Spinal cord (tissue), 10 donors: ENCODE measurements around the gene CEP112. TPM values are rescaled to one million over a fixed set of nuclear protein-coding genes. Genes with fewer than 3 reads are reported as not detected.

Source experiments
- DNase-seq, 6 donors: peaks; one replicate each; pipeline versions ENCODE4 v3.0.0 to v3.0.0-alpha.2; 2013 to 2015; ENCODE audit warnings: low spot score in 6 of 6, low read depth in 4 of 6
- H3K27ac ChIP-seq: one replicate; pipeline ENCODE4 v1.5.1; 2013; ENCODE audit warnings: low read depth, low read length, control low read depth
- H3K27me3 ChIP-seq: one replicate; pipeline ENCODE4 v1.6.1; 2013; ENCODE audit warnings: low read length; ENCODE audit not compliant: control insufficient read depth, insufficient read depth
- H3K36me3 ChIP-seq: one replicate; pipeline ENCODE4 v1.6.1; 2013; ENCODE audit warnings: low read length; ENCODE audit not compliant: control insufficient read depth, insufficient read depth
- H3K4me1 ChIP-seq: one replicate; pipeline ENCODE4 v1.6.1; 2013; ENCODE audit warnings: low read length; ENCODE audit not compliant: control insufficient read depth, insufficient read depth
- H3K4me3 ChIP-seq: one replicate; pipeline ENCODE4 v1.5.1; 2013; ENCODE audit warnings: low read depth, low read length, control low read depth
- H3K9me3 ChIP-seq: one replicate; pipeline ENCODE4 v1.6.1; 2013; ENCODE audit warnings: low read length; ENCODE audit not compliant: control insufficient read depth, insufficient read depth
- WGBS: methylation state at CpG from one replicate; pipeline ENCODE4 v1.1.5; 2013; ENCODE audit warnings: missing lambda C conversion rate; ENCODE audit not compliant: insufficient coverage; 5-methylcytosine and 5-hydroxymethylcytosine counted together
- polyA plus RNA-seq, 2 donors: library from polyadenylated mRNA; unstranded; fragments of 120-200 nt; gene quantifications; one replicate each; pipeline ENCODE4 v1.2.1, GENCODE V29; 2013; ENCODE audit not compliant: insufficient read length in 2 of 2
- total RNA-seq, 2 donors: library from RNA; depleted of rRNA in 1 of 2; stranded (reverse); fragments of 120-200 nt in 1 of 2; fragments of >200 nt in 1 of 2; gene quantifications; one replicate each; pipeline versions ENCODE4 v1.2.3 to v1.2.4, GENCODE V29; 2013 to 2014
- donor health status: healthy.

CEP112 gene
- total and polyA plus RNA-seq, 4 donors: 9.1 to 26.2 (median 17.6) TPM

- Histone ChIP-seq H3K4me3 (no peak within 1 kb of the TSS), H3K9me3 (no peaks in the 10 kb centered on the region), H3K36me3 (no peaks in the 10 kb centered on the region), H3K27ac (no peak within 1 kb of the TSS), H3K4me1 (no peaks in the 10 kb centered on the region), H3K27me3 (no peaks in the 10 kb centered on the region)
- DNase-seq: no peak
- 94% methylated on average over 9 of the region's 20 CpGs for WGBS
These were observed 37.2 kb upstream of the CEP112 start, which contains the start of gene APOH for GRCh38 chr17:66228887-66229782. Gene APOH (minus strand): TSS chr17:66229415. CDS start chr17:66229379, 36 bp downstream.

DNA sequence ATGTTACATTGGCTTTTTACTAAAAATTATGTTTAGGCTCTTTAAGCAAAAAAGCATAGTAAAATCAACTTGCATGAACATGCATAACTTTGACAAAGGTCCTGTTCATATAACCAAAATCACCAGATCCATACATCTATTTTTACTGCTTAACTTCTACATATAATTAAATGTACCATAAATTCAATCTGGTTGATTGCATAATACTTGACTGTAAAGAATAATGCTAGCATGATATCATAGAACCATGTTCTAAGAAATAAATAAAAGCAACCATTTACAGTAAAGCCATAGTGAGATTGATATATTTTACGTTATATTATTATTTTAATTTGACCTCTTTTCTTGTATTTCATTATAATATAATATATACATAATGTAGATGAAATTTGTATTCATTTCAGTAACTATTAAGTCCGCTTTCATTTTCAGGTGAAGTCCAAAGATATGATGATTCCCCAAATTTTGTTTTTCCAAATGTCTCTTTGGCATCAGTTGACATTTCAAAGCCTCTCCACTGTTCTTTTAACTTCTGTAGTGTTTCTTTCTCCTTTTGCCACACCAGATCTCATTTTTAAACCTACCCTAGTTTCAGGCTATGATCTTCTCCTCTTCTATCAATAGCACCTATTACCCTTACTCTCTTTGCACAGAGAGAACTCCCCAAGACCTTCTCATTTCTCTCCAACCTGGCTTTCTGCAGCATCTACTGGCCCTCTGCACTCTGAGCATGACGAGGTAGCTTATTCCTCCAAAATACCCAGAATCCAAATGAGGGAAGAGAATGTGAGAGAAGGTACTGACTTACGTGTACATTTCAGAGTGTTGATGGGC lies 35.5 kb upstream of the CEP112 start:
- Histone ChIP-seq H3K36me3 (no peaks in the 10 kb centered on the region), H3K27me3 (no peaks in the 10 kb centered on the region), H3K4me1 (no peaks in the 10 kb centered on the region), H3K9me3 (no peaks in the 10 kb centered on the region), H3K4me3 (no peak overlapping the region), H3K27ac (no peak overlapping the region)
- WGBS: 100% methylated on average over 1 of the region's 4 CpGs
- DNase-seq: no peak

DNA sequence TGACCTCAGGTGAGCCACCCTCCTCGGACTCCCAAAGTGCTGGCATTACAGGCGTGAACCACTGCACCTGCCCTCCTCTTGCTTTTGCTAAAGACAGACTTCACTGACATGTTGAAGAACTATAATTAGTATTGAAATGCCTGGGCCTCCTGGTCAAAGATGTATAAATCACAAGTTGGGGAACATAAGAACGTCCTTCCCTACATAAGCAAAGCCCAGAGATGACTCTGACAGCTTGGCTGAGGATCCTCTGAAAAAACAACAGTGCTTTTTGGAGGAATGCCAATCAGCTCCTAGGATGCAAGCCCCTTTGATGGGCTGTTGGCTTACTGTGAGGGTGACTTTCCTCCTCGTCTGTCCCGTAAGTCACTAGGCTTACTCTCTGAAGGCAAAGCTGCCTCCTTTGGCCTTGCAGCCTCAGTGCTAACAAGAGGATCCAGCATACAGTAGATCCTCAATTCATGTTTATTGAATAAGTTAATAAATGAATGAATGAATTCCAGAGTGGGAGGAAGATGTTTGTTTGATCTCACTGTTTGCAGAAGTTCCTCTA lies 30.9 kb upstream of the CEP112 start:
- Histone ChIP-seq H3K4me3 (no peak overlapping the region), H3K36me3 (no peaks in the 10 kb centered on the region), H3K9me3 (no peaks in the 10 kb centered on the region), H3K27ac (no peak overlapping the region), H3K27me3 (no peaks in the 10 kb centered on the region), H3K4me1 (no peaks in the 10 kb centered on the region)
- WGBS: no CpG with 5 or more reads among the region's 5 CpGs
- DNase-seq: peak in 2 of 6 donors; percentile 44 to 46

- Histone ChIP-seq H3K4me3 (no peak overlapping the region), H3K27ac (no peak overlapping the region), H3K4me1 (no peaks in the 10 kb centered on the region), H3K36me3 (no peaks in the 10 kb centered on the region), H3K9me3 (no peaks in the 10 kb centered on the region), H3K27me3 (no peaks in the 10 kb centered on the region)
- peak in 1 of 6 donors; percentile 80 for DNase-seq
- WGBS: 100% methylated on average over 2 of the region's 11 CpGs
These were observed 30.0 kb upstream of the CEP112 start for GRCh38 chr17:66221755-66222530.

- DNase-seq: no peak
- H3K4me1 ChIP-seq: no peaks in the 10 kb centered on the region
- H3K27ac ChIP-seq: no peak overlapping the region
- H3K27me3 ChIP-seq: no peaks in the 10 kb centered on the region
- H3K9me3 ChIP-seq: no peaks in the 10 kb centered on the region
- H3K4me3 ChIP-seq: no peak overlapping the region
- H3K36me3 ChIP-seq: no peaks in the 10 kb centered on the region
These were observed 29.4 kb upstream of the CEP112 start for GRCh38 chr17:66221343-66221742.

- Histone ChIP-seq H3K27me3 (no peaks in the 10 kb centered on the region), H3K4me3 (no peak overlapping the region), H3K27ac (no peak overlapping the region), H3K9me3 (no peaks in the 10 kb centered on the region), H3K36me3 (no peaks in the 10 kb centered on the region), H3K4me1 (no peaks in the 10 kb centered on the region)
- no peak for DNase-seq
- WGBS: 79% methylated on average over 3 of the region's 8 CpGs
These were observed 28.3 kb upstream of the CEP112 start for GRCh38 chr17:66220079-66220835.

DNA sequence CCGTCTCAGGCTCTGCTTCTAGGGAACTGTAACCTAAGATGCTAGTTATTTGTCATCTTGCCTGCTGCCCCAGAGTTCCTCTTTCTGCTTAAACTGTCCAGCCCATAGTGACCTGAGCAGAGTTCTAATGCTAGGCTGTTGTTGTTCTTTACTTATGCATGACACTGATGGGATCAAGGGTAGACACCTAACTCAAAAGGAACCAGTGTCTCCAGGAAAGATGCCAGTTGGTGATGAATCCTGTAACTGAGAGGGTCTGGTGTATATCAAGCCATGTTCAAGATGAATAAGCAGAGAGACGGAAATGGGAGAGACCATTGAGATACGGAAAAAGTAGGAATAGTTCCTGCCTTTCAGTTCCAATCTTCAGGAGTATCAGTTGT lies 23.6 kb upstream of the CEP112 start:
- no peak overlapping the region for H3K27ac ChIP-seq
- no peaks in the 10 kb centered on the region for H3K9me3 ChIP-seq
- H3K36me3 ChIP-seq: no peaks in the 10 kb centered on the region
- DNase-seq: no peak
- no peak overlapping the region for H3K4me3 ChIP-seq
- H3K27me3 ChIP-seq: no peaks in the 10 kb centered on the region
- WGBS: 60% methylated on average over 1 of the region's 3 CpGs
- H3K4me1 ChIP-seq: no peaks in the 10 kb centered on the region

DNA sequence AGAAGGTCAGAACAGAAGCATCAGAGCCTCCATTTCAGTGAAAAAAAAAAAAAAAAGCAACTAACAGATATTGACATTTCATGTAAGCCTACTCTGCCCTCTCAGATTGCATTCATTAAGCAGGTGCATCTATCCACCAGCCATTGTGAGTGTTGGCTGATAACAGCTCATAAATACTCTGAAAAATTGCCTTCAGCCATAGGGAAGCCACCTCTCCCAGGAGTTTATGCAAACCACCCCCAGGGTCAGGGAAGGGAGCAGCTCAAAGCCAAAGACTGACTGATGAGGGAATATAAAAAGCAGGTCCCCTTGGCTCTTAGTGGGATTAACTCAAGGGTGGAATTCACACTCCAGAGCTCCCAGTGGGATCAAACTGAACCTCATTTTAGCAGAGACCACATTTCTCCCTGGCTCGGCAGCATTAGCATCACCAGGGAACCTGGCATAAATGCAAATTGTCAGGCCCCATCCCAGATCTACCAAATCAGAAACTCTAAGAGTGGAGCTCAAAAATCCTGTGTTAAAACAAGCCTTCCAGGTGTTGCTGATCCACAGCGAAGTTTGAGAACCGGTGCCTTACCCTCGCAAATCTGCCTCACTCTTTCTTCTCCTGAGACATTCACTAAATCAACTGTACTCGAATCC lies 23.1 kb upstream of the CEP112 start:
- Histone ChIP-seq H3K4me3 (no peak overlapping the region), H3K27ac (no peak overlapping the region), H3K9me3 (no peaks in the 10 kb centered on the region), H3K27me3 (no peaks in the 10 kb centered on the region), H3K4me1 (no peaks in the 10 kb centered on the region), H3K36me3 (no peaks in the 10 kb centered on the region)
- DNase-seq: peak in 1 of 6 donors; percentile 15
- 74% methylated on average over 5 of the region's 5 CpGs for WGBS
